Bronchial epithelial cell (primary cell): ENCODE data around the gene NELL2. TPM values are rescaled to one million over a fixed set of nuclear protein-coding genes. Genes with fewer than 3 reads are reported as not detected.
"Not testable (repeated sequence)": the region's sequence is repeated elsewhere in the genome, so short reads cannot be mapped to it uniquely, and the experiment has no call there.

Experiments
- DNase-seq: peaks from one replicate; pipeline ENCODE4 v3.0.0-alpha.2; 2010; ENCODE audit warnings: low read depth
- FAIRE-seq: peaks from 2 replicates; lab custom pipeline; 2011; peaks lifted over from hg19 to GRCh38; lab: Jason Lieb, UNC
- H3K27me3 ChIP-seq: 2 replicates; pipeline ENCODE4 v1.5.1; 2011; ENCODE audit warnings: low read length; ENCODE audit not compliant: control insufficient read depth, insufficient read depth
- H3K36me3 ChIP-seq: 2 replicates; pipeline ENCODE4 v1.5.1; 2011; ENCODE audit warnings: low read length; ENCODE audit not compliant: control insufficient read depth, insufficient read depth
- H3K4me3 ChIP-seq: 2 replicates; pipeline ENCODE4 v1.5.1; 2011; ENCODE audit warnings: mild to moderate bottlenecking, low read depth, low read length, control low read depth
- CTCF ChIP-seq: IDR thresholded peaks from 2 replicates; pipeline ENCODE4 v1.5.1; 2011; ENCODE audit warnings: mild to moderate bottlenecking, moderate library complexity, low read length, control low read depth, inconsistent platforms; ENCODE audit not compliant: insufficient read depth, severe bottlenecking
- total RNA-seq: library from RNA; depleted of rRNA; stranded (reverse); fragments of >200 nt; gene quantifications from 2 replicates; pipeline ENCODE4 v1.2.1, GENCODE V29; 2014

The NELL2 gene
- total RNA-seq, 1 donor from 2014 or later, result not detected

GRCh38 chr12:44703182-44703910 is 172.8 kb downstream of the NELL2 start:
- Histone ChIP-seq H3K4me3 (no peak overlapping the region), H3K36me3 (no peaks in the 10 kb centered on the region), H3K27me3 (no peaks in the 10 kb centered on the region)
- TF ChIP-seq CTCF, result no peak
- FAIRE-seq, result no peak
- no peak for DNase-seq

- Histone ChIP-seq H3K36me3 (no peaks in the 10 kb centered on the region), H3K4me3 (no peak overlapping the region), H3K27me3 (no peaks in the 10 kb centered on the region)
- no peak for FAIRE-seq
- no peak for DNase-seq
- no peak for TF ChIP-seq CTCF
These were observed 178.6 kb downstream of the NELL2 start for GRCh38 chr12:44697511-44697910.

GRCh38 chr12:44696542-44696941 is 179.6 kb downstream of the NELL2 start:
- DNase-seq (peak; percentile 45), FAIRE-seq (no peak)
- TF ChIP-seq CTCF, result no peak
- Histone ChIP-seq H3K4me3 (no peak overlapping the region), H3K36me3 (no peaks in the 10 kb centered on the region), H3K27me3 (no peaks in the 10 kb centered on the region)

GRCh38 chr12:44694017-44694416 is 182.1 kb downstream of the NELL2 start:
- DNase-seq, result no peak
- no peaks in the 10 kb centered on the region for H3K36me3 ChIP-seq
- FAIRE-seq, result no peak

GRCh38 chr12:44689587-44689986 is 186.5 kb downstream of the NELL2 start:
- Histone ChIP-seq H3K27me3 (no peaks in the 10 kb centered on the region), H3K4me3 (no peak overlapping the region), H3K36me3 (no peaks in the 10 kb centered on the region)
- no peak for TF ChIP-seq CTCF
- DNase-seq (no peak), FAIRE-seq (no peak)

More at GRCh38 chr12:44694017-44694416, 182.1 kb downstream of the NELL2 start:
- Histone ChIP-seq H3K27me3 (no peaks in the 10 kb centered on the region), H3K4me3 (no peak overlapping the region)
- no peak for TF ChIP-seq CTCF

- H3K36me3 ChIP-seq, FAIRE-seq, H3K27me3 ChIP-seq, DNase-seq, H3K4me3 ChIP-seq: not testable (repeated sequence)
These were observed 189.2 kb downstream of the NELL2 start for GRCh38 chr12:44686821-44687432.
